NCI-H2081 (cell line): Measurements from ENCODE around the gene KLHL15.

Source experiments
- DNase-seq, 2 experiments: peaks; one replicate each; lab custom pipeline; 2025; lab: John Stamatoyannopoulos, UW

Gene KLHL15

DNA sequence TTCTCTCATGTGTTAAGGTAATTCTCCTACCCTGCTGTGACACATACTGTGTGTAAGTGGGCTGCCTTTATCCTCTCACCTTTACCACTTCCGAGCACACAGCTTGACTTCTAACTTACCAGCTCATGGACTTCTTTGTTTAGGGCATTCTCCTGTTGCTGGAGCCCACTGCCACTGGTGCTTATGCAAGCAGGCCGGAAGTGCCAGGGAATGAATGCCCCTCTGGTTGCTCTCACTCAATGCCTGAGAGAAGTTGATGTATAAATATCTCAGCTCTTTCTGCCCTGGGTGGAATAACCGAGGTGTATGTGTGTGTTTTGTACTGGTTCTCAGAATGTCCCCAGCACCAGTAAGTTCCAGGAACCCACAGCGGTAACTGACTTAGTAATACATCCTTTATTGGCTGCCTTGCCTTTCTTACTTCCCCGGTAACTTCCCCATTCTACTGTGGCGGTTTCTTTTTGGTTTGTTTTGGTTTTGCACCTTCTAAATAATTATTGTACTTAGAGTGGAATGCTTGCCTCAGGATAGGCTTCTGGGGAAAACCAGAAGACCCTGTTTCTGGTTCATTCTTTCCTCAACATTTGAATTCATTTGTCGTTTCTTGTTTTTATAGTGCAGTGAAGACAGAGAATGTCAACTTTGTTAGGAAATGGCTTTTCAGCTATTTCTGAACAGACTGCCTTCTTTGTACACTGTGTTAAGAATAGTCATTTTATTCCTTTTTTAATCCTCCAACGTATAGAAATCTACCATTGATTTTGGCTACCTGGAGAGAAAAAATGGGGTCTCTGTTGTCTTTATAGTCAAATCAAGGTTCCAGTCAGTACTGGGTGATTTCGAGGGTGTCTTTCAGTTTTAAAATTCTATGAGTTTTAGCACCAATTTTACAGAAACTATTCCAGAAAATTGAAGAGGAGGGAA is 73.7 kb downstream of the KLHL15 start:
- DNase-seq = peak; percentile 28 to 62

GRCh38 chrX:23952391-23952790 is 74.6 kb downstream of the KLHL15 start:
- DNase-seq = no peak

DNA sequence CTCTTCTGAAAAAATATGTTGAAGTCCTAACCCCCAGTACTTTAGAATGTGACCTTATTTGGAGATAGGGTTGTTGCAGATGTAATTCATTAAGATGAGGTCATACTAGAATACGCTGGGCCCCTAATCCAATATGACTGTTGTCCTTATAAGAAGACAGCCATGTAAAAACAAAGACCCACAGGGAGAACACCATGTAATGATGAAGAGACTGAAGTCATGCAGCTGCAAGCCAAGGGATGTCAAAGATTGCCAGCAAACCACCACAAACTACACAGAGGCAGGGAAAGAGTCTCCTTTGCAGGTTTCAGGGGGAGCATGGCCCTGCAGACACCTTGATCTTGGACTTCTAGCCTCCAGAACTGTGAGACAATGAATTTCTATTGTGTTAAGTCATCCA is 81.8 kb downstream of the KLHL15 start:
- DNase-seq = no peak

DNA sequence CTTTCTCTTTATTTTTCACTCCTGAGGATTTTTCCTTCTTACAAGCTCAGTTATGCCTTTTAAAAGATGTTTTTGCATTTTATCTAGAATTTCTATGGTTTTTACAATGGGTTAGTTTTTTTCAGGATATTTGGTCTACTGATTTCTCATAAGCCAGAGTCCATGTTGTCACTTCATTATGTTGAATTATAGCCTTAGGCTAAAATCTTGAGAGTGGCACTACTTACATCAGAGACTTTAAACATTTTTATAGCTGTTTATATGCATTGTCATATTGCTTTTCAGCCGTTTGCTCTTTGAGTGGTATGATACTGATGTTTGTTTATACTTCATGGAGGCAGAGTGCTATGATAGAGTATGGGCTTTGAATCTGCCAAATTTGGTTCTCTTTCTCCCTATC is 82.8 kb downstream of the KLHL15 start:
- no peak for DNase-seq

DNA sequence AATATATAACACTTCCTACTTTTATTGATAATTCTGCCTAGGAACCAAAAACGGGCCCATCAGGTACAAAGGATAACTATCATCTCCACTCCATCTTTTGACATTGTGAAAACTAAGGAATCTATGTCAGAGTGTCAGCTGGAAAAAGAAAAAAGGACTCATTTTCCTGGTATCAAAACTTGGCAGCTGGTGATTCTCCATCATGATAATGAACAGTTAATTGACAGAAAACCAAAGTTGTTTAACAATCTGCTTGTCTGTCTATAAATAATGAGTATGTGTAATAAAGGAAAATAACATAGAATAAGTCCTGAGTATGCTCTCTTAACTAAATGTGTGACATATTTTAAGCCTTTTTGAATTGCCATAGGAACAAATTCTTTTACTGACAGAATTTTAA is 87.8 kb downstream of the KLHL15 start:
- no peak for DNase-seq

GRCh38 chrX:23938690-23939089 is 88.3 kb downstream of the KLHL15 start:
- DNase-seq = no peak

- DNase-seq = no peak
These were observed 89.9 kb downstream of the KLHL15 start for GRCh38 chrX:23937100-23937499.

- DNase-seq = no peak
These were observed 90.8 kb downstream of the KLHL15 start for GRCh38 chrX:23936180-23936579.

DNA sequence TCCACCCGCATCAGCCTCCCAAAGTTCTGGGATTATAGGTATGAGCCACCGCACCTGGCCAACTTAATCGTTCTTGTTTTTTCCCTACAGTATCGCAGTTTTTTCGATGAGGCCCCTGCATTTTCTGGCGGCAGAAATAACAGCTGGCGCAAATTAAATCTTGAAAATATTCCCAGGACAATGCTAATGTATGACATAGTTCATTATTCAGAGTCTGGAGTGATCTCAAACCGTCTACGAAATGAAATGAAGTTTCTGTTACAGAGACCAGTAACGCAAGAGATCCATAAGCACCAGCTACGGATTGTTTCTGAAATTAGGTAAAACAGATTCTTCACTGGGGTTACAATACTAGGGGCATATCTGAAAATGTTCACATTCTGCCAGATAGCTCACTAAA is 91.9 kb downstream of the KLHL15 start:
- DNase-seq = no peak
